Measurements from ENCODE around the gene GALNT12.

The GALNT12 gene

GRCh38 chr9:98766586-98766985, 40.9 kb upstream of the GALNT12 start:
- no peak for TF ChIP-seq TEAD4 (IDR thresholded peaks at IDR 0.05)
- no peak for TF ChIP-seq TCF12 (IDR thresholded peaks at IDR 0.05; ENCODE audit: low read depth)
- TF ChIP-seq, protein P1, sequence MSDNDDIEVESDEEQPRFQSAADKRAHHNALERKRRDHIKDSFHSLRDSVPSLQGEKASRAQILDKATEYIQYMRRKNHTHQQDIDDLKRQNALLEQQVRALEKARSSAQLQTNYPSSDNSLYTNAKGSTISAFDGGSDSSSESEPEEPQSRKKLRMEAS (IDR thresholded peaks at IDR 0.05), result no peak
- TF ChIP-seq EGR1 (IDR thresholded peaks at IDR 0.05), result no peak
- no peak for TF ChIP-seq TAF1 (IDR thresholded peaks at IDR 0.05; ENCODE audit: low read depth)
- TF ChIP-seq CEBPB (IDR thresholded peaks at IDR 0.05), result no peak

- TF ChIP-seq CEBPB (IDR thresholded peaks at IDR 0.05), result no peak
- TF ChIP-seq EGR1 (IDR thresholded peaks at IDR 0.05), result no peak
- no peak for TF ChIP-seq TAF1 (IDR thresholded peaks at IDR 0.05; ENCODE audit: low read depth)
- TF ChIP-seq, protein P2, sequence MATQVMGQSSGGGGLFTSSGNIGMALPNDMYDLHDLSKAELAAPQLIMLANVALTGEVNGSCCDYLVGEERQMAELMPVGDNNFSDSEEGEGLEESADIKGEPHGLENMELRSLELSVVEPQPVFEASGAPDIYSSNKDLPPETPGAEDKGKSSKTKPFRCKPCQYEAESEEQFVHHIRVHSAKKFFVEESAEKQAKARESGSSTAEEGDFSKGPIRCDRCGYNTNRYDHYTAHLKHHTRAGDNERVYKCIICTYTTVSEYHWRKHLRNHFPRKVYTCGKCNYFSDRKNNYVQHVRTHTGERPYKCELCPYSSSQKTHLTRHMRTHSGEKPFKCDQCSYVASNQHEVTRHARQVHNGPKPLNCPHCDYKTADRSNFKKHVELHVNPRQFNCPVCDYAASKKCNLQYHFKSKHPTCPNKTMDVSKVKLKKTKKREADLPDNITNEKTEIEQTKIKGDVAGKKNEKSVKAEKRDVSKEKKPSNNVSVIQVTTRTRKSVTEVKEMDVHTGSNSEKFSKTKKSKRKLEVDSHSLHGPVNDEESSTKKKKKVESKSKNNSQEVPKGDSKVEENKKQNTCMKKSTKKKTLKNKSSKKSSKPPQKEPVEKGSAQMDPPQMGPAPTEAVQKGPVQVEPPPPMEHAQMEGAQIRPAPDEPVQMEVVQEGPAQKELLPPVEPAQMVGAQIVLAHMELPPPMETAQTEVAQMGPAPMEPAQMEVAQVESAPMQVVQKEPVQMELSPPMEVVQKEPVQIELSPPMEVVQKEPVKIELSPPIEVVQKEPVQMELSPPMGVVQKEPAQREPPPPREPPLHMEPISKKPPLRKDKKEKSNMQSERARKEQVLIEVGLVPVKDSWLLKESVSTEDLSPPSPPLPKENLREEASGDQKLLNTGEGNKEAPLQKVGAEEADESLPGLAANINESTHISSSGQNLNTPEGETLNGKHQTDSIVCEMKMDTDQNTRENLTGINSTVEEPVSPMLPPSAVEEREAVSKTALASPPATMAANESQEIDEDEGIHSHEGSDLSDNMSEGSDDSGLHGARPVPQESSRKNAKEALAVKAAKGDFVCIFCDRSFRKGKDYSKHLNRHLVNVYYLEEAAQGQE (IDR thresholded peaks at IDR 0.05; ENCODE audit: low read depth), result no peak
- TF ChIP-seq, protein P1 (IDR thresholded peaks at IDR 0.05), result no peak
- no peak for TF ChIP-seq RAD21 (IDR thresholded peaks at IDR 0.05; ENCODE audit: low read depth)
- no peak for TF ChIP-seq EP300 (IDR thresholded peaks at IDR 0.05; ENCODE audit: borderline replicate concordance)
- TF ChIP-seq FOXM1 (IDR thresholded peaks at IDR 0.05; ENCODE audit: borderline replicate concordance, low read depth), result no peak
- TF ChIP-seq YY1 (IDR thresholded peaks at IDR 0.05; ENCODE audit: low read depth), result no peak
- no peak for TF ChIP-seq CREB1 (IDR thresholded peaks at IDR 0.05; ENCODE audit: low read depth)
- TF ChIP-seq TEAD4 (IDR thresholded peaks at IDR 0.05), result no peak
- no peak for TF ChIP-seq NFIC (IDR thresholded peaks at IDR 0.05)
- TF ChIP-seq ZBTB7A (IDR thresholded peaks at IDR 0.05; ENCODE audit: low read depth), result no peak
- no peak for TF ChIP-seq USF1 (IDR thresholded peaks at IDR 0.05)
- TF ChIP-seq TCF12 (IDR thresholded peaks at IDR 0.05; ENCODE audit: low read depth), result no peak
Observed at GRCh38 chr9:98767196-98767595, 40.3 kb upstream of the GALNT12 start.

- TF ChIP-seq, protein P2 (IDR thresholded peaks at IDR 0.05; ENCODE audit: low read depth), result no peak
- TF ChIP-seq TEAD4 (IDR thresholded peaks at IDR 0.05) (no peak), TCF12 (IDR thresholded peaks at IDR 0.05; ENCODE audit: low read depth) (no peak), FOXM1 (IDR thresholded peaks at IDR 0.05; ENCODE audit: borderline replicate concordance, low read depth) (no peak), RAD21 (IDR thresholded peaks at IDR 0.05; ENCODE audit: low read depth) (no peak), CEBPB (IDR thresholded peaks at IDR 0.05) (no peak), USF1 (IDR thresholded peaks at IDR 0.05) (no peak), TAF1 (IDR thresholded peaks at IDR 0.05; ENCODE audit: low read depth) (no peak), EP300 (IDR thresholded peaks at IDR 0.05; ENCODE audit: borderline replicate concordance) (no peak), CREB1 (IDR thresholded peaks at IDR 0.05; ENCODE audit: low read depth) (no peak), EGR1 (IDR thresholded peaks at IDR 0.05) (no peak), YY1 (IDR thresholded peaks at IDR 0.05; ENCODE audit: low read depth) (no peak), ZBTB7A (IDR thresholded peaks at IDR 0.05; ENCODE audit: low read depth) (no peak)
- TF ChIP-seq, protein P1 (IDR thresholded peaks at IDR 0.05), result no peak
Observed at GRCh38 chr9:98767915-98768314, 39.6 kb upstream of the GALNT12 start.

DNA sequence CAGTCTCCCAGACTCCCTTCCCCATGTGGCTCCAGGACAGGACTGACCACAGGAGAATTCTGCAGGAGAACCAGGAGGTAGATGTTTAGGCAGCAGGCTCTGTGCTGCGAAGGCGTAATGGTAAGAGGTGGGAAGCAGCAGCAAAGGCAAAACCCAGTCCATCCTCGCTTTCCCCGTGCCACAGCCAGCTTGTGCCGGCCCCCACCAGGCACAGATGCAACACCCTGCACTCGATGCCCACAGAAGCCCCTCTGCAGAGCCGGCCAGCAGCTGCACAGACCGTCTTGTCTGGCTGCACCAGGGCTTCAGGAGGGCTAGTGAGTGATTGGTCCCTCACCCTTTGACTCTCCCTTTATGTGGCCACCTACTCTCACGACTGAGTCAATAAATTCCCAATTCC, 39.1 kb upstream of the GALNT12 start:
- TF ChIP-seq CEBPB (IDR thresholded peaks at IDR 0.05), result no peak
- no peak for TF ChIP-seq TEAD4 (IDR thresholded peaks at IDR 0.05)
- TF ChIP-seq EGR1 (IDR thresholded peaks at IDR 0.05), result no peak
- no peak for TF ChIP-seq EP300 (IDR thresholded peaks at IDR 0.05; ENCODE audit: borderline replicate concordance)
- no peak for TF ChIP-seq CREB1 (IDR thresholded peaks at IDR 0.05; ENCODE audit: low read depth)
- TF ChIP-seq RAD21 (IDR thresholded peaks at IDR 0.05; ENCODE audit: low read depth), result no peak
- no peak for TF ChIP-seq USF1 (IDR thresholded peaks at IDR 0.05)
- no peak for TF ChIP-seq ZBTB7A (IDR thresholded peaks at IDR 0.05; ENCODE audit: low read depth)
- no peak for TF ChIP-seq NFIC (IDR thresholded peaks at IDR 0.05)
- TF ChIP-seq TCF12 (IDR thresholded peaks at IDR 0.05; ENCODE audit: low read depth), result no peak
- TF ChIP-seq, protein P2 (IDR thresholded peaks at IDR 0.05; ENCODE audit: low read depth), result no peak
- TF ChIP-seq FOXM1 (IDR thresholded peaks at IDR 0.05; ENCODE audit: borderline replicate concordance, low read depth), result no peak
- no peak for TF ChIP-seq YY1 (IDR thresholded peaks at IDR 0.05; ENCODE audit: low read depth)
- no peak for TF ChIP-seq TAF1 (IDR thresholded peaks at IDR 0.05; ENCODE audit: low read depth)
- TF ChIP-seq, protein P1 (IDR thresholded peaks at IDR 0.05), result no peak
